ENCODE measurements around the gene EARS2.

EARS2 gene

GRCh38 chr16:23491490-23492391, 65.4 kb downstream of the EARS2 start:
- no peaks in the 10 kb centered on the region for H3K27me3 ChIP-seq (ENCODE audit: insufficient read depth, low read length)
- no peaks in the 10 kb centered on the region for H3K9me3 ChIP-seq (ENCODE audit: low read length)
- H3K36me3 ChIP-seq (ENCODE audit: insufficient read depth, low read length), result peaks cover 98% of the 10 kb centered on the region
- H4K20me1 ChIP-seq (ENCODE audit: insufficient read depth, low read length), result no peaks in the 10 kb centered on the region; the same call in 1 of the 2 replicates
- H3F3A ChIP-seq (ENCODE audit: insufficient read depth, low read length), result no peaks in the 10 kb centered on the region
- no peak overlapping the region for H3K4me2 ChIP-seq (ENCODE audit: low read length)
- TF ChIP-seq CTCF (IDR thresholded peaks at IDR 0.05; ENCODE audit: low read length) (no peak), EZH2 (IDR thresholded peaks at IDR 0.05; ENCODE audit: borderline replicate concordance, low read length) (no peak)
- no peaks in the 10 kb centered on the region for H3K4me1 ChIP-seq (ENCODE audit: insufficient read depth, low read length, severe bottlenecking)
- H3K9me2 ChIP-seq (ENCODE audit: low read depth, low read length), result no peaks in the 10 kb centered on the region
- no peak overlapping the region for H2AFZ ChIP-seq (ENCODE audit: low read length)
- H3K9ac ChIP-seq (ENCODE audit: low read length), result no peak overlapping the region
- no peak overlapping the region for H3K4me3 ChIP-seq (ENCODE audit: low read depth, low read length, poor library complexity, severe bottlenecking)
- no peak overlapping the region for H3K27ac ChIP-seq (ENCODE audit: low read depth, low read length, poor library complexity, severe bottlenecking)
- no peaks in the 10 kb centered on the region for H3K79me2 ChIP-seq (ENCODE audit: insufficient read depth, low read length)

- no peak overlapping the region for H3K4me2 ChIP-seq (ENCODE audit: low read length)
- TF ChIP-seq CTCF (IDR thresholded peaks at IDR 0.05; ENCODE audit: low read length) (no peak), EZH2 (IDR thresholded peaks at IDR 0.05; ENCODE audit: borderline replicate concordance, low read length) (no peak)
- H3K4me1 ChIP-seq (ENCODE audit: insufficient read depth, low read length, severe bottlenecking), result no peaks in the 10 kb centered on the region
- H3K4me3 ChIP-seq (ENCODE audit: low read depth, low read length, poor library complexity, severe bottlenecking), result no peak overlapping the region
- H3K79me2 ChIP-seq (ENCODE audit: insufficient read depth, low read length), result no peaks in the 10 kb centered on the region
- no peak overlapping the region for H2AFZ ChIP-seq (ENCODE audit: low read length)
- H3K9ac ChIP-seq (ENCODE audit: low read length), result no peak overlapping the region
- no peaks in the 10 kb centered on the region for H3K27me3 ChIP-seq (ENCODE audit: insufficient read depth, low read length)
- no peaks in the 10 kb centered on the region for H3K9me2 ChIP-seq (ENCODE audit: low read depth, low read length)
- H3K27ac ChIP-seq (ENCODE audit: low read depth, low read length, poor library complexity, severe bottlenecking), result no peak overlapping the region
- no peaks in the 10 kb centered on the region for H3F3A ChIP-seq (ENCODE audit: insufficient read depth, low read length)
- H3K36me3 ChIP-seq (ENCODE audit: insufficient read depth, low read length), result peaks cover 100% of the 10 kb centered on the region
- no peaks in the 10 kb centered on the region for H3K9me3 ChIP-seq (ENCODE audit: low read length)
- H4K20me1 ChIP-seq (ENCODE audit: insufficient read depth, low read length), result no peaks in the 10 kb centered on the region; the same call in 1 of the 2 replicates
Observed at GRCh38 chr16:23486480-23486879, 70.7 kb downstream of the EARS2 start.

- Histone ChIP-seq H3K4me2 (ENCODE audit: low read length) (no peak overlapping the region), H3K4me3 (ENCODE audit: low read depth, low read length, poor library complexity, severe bottlenecking) (no peak overlapping the region), H3K4me1 (ENCODE audit: insufficient read depth, low read length, severe bottlenecking) (no peaks in the 10 kb centered on the region), H3F3A (ENCODE audit: insufficient read depth, low read length) (no peaks in the 10 kb centered on the region), H3K9ac (ENCODE audit: low read length) (no peak overlapping the region), H3K9me2 (ENCODE audit: low read depth, low read length) (no peaks in the 10 kb centered on the region), H3K27ac (ENCODE audit: low read depth, low read length, poor library complexity, severe bottlenecking) (no peak overlapping the region), H3K27me3 (ENCODE audit: insufficient read depth, low read length) (no peaks in the 10 kb centered on the region), H4K20me1 (ENCODE audit: insufficient read depth, low read length) (no peaks in the 10 kb centered on the region; the same call in 1 of the 2 replicates), H3K36me3 (ENCODE audit: insufficient read depth, low read length) (peaks cover 100% of the 10 kb centered on the region), H2AFZ (ENCODE audit: low read length) (no peak overlapping the region), H3K79me2 (ENCODE audit: insufficient read depth, low read length) (no peaks in the 10 kb centered on the region), H3K9me3 (ENCODE audit: low read length) (no peaks in the 10 kb centered on the region)
- no peak for TF ChIP-seq CTCF (IDR thresholded peaks at IDR 0.05; ENCODE audit: low read length)
- TF ChIP-seq EZH2 (IDR thresholded peaks at IDR 0.05; ENCODE audit: borderline replicate concordance, low read length), result no peak
Observed at GRCh38 chr16:23485841-23486240, 71.3 kb downstream of the EARS2 start.

Data from OCI-LY1 (cell line).